ENCODE data around the gene TSPAN4. TPM values are rescaled to one million over a fixed set of nuclear protein-coding genes. Genes with fewer than 3 reads are reported as not detected.

Gene TSPAN4
- total RNA-seq: 100 to 1,000 TPM in 1 of 2 donors, 10 to 100 TPM in 1; 27.2 to 151 TPM
- polyA plus RNA-seq (ENCODE audit: insufficient read length in 2 of 2): 10 to 100 TPM; 57.4 to 99.8 TPM
- long read RNA-seq, donor 1, transcript TSPAN4-203 (9 exons, 1,423 nt): major isoform, 10 of 87 reads
- long read RNA-seq, donor 1, partial matches to known transcripts: 58 of 87 reads
- long read RNA-seq, donor 1, other reads (novel, unspliced or antisense): 10 of 87 reads
- long read RNA-seq, donor 2, partial matches to known transcripts: 0 of 2 reads
- long read RNA-seq, donor 2, other reads (novel, unspliced or antisense): 0 of 2 reads
- long read RNA-seq, donor 3, partial matches to known transcripts: 15 of 18 reads
- long read RNA-seq, donor 3, other reads (novel, unspliced or antisense): 0 of 18 reads
- long read RNA-seq, donor 4, transcript TSPAN4-205 (9 exons, 1,426 nt): minor isoform, 7 of 47 reads
- long read RNA-seq, donor 4, transcript TSPAN4-203 (9 exons, 1,423 nt): major isoform, 15 of 47 reads
- long read RNA-seq, donor 4, partial matches to known transcripts: 14 of 47 reads
- long read RNA-seq, donor 4, other reads (novel, unspliced or antisense): 6 of 47 reads

DNA sequence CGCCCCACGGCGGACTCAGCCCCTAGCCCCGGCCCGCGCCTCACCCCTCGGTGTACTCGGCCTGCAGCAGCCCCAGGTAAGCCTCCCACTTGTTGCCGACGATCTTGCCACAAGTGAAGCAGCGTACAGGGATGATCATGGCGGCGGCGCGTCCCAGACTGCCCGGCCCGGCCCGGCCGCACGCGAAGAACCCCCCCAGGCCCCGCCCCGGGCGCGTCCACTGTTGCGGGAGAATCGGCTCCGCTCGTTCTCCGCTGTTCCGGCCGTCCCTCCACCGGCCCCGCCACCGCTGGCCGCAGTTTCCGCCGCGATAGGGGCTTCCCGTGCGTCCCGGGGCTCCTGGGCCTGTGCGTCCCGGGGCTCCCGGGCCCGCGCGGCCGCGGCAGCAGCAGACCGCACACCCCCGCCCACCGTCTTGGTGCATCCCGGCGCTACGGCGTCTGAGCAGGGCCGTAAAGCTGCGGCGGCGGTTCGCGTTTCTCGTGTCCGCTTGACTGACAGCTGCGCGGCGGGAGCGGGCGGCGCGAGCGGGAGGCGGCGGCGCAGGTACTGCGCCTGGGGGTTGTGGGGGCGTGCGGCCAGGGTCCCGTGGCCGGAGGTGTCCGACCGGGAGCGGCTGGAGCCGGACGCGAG is at the start of gene TSPAN4, which contains the start of gene POLR2L:
Gene TSPAN4 (plus strand): TSS at position 483 of the 633 bp plus-strand sequence. CDS start 7,453 bp downstream, outside the sequence.
Gene POLR2L (minus strand): TSS at position 160 of the 633 bp plus-strand sequence. CDS start 21 bp downstream, at position 139.
- peaks cover 2% of the 10 kb centered on the region for H3K27me3 ChIP-seq (ENCODE audit: control insufficient read depth, insufficient read depth, low read length)
- H3K4me1 ChIP-seq (ENCODE audit: control insufficient read depth, insufficient read depth, low read length): peaks cover 62% of the 10 kb centered on the region
- peak within 1 kb of the TSS; percentile 88 for H3K27ac ChIP-seq (ENCODE audit: low read depth, low read length)
- H3K4me3 ChIP-seq (ENCODE audit: low read depth, low read length): peak within 1 kb of the TSS; percentile 85
- peaks cover 40% of the 10 kb centered on the region for H3K36me3 ChIP-seq (ENCODE audit: control insufficient read depth, insufficient read depth, low read length)
- H3K9me3 ChIP-seq (ENCODE audit: control insufficient read depth, insufficient read depth, low read length): no peaks in the 10 kb centered on the region
- WGBS (ENCODE audit: insufficient coverage): under 1% methylated on average over 87 of the region's 87 CpGs
- DNase-seq (ENCODE audit: low read depth in 4 of 6, low spot score in 6 of 6): peak; percentile 66 to 95 (median 78)

- peaks cover 67% of the 10 kb centered on the region for H3K4me1 ChIP-seq (ENCODE audit: control insufficient read depth, insufficient read depth, low read length)
- no peak overlapping the region for H3K4me3 ChIP-seq (ENCODE audit: low read depth, low read length)
- 95% methylated on average over 11 of the region's 13 CpGs for WGBS (ENCODE audit: insufficient coverage)
- DNase-seq (ENCODE audit: low read depth in 4 of 6, low spot score in 6 of 6): no peak
- H3K27me3 ChIP-seq (ENCODE audit: control insufficient read depth, insufficient read depth, low read length): peaks cover 3% of the 10 kb centered on the region
- peaks cover 67% of the 10 kb centered on the region for H3K36me3 ChIP-seq (ENCODE audit: control insufficient read depth, insufficient read depth, low read length)
- no peaks in the 10 kb centered on the region for H3K9me3 ChIP-seq (ENCODE audit: control insufficient read depth, insufficient read depth, low read length)
- no peak overlapping the region for H3K27ac ChIP-seq (ENCODE audit: low read depth, low read length)
Observed at GRCh38 chr11:792873-793272, 49.8 kb upstream of the TSPAN4 start.

DNA sequence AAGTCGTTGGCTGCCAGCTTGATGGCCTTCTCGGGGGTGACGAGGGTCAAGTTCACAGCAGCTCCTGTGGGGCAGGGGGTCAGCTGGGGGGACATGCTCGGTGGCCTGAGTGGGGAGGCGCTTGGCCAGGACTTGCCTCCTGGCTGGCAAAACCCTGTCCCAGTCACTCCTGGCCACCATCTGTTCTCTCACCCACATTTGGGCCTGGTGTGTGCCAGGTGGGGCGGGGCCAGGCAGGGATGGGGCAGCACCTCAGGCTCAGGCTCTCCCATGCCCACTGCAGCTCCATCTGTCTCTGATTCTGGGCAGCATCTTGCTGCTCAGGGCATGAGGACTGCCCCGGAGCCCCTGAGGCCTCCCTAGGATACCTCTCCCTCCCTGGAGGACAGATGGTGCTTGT is 49.1 kb upstream of the TSPAN4 start:
- H3K4me1 ChIP-seq (ENCODE audit: control insufficient read depth, insufficient read depth, low read length): peaks cover 64% of the 10 kb centered on the region
- H3K27ac ChIP-seq (ENCODE audit: low read depth, low read length): no peak overlapping the region
- WGBS (ENCODE audit: insufficient coverage): 77% methylated on average over 4 of the region's 7 CpGs

GRCh38 chr11:794013-794765 is 48.5 kb upstream of the TSPAN4 start:
- Histone ChIP-seq H3K4me1 (ENCODE audit: control insufficient read depth, insufficient read depth, low read length) (peaks cover 61% of the 10 kb centered on the region), H3K4me3 (ENCODE audit: low read depth, low read length) (no peak overlapping the region), H3K27ac (ENCODE audit: low read depth, low read length) (no peak overlapping the region), H3K9me3 (ENCODE audit: control insufficient read depth, insufficient read depth, low read length) (no peaks in the 10 kb centered on the region), H3K36me3 (ENCODE audit: control insufficient read depth, insufficient read depth, low read length) (peaks cover 60% of the 10 kb centered on the region), H3K27me3 (ENCODE audit: control insufficient read depth, insufficient read depth, low read length) (peaks cover 3% of the 10 kb centered on the region)
- DNase-seq (ENCODE audit: low read depth in 4 of 6, low spot score in 6 of 6): no peak
- 91% methylated on average over 27 of the region's 31 CpGs for WGBS (ENCODE audit: insufficient coverage)

More for the DNA sequence above, 49.1 kb upstream of the TSPAN4 start:
- Histone ChIP-seq H3K4me3 (ENCODE audit: low read depth, low read length) (no peak overlapping the region), H3K9me3 (ENCODE audit: control insufficient read depth, insufficient read depth, low read length) (no peaks in the 10 kb centered on the region), H3K36me3 (ENCODE audit: control insufficient read depth, insufficient read depth, low read length) (peaks cover 61% of the 10 kb centered on the region), H3K27me3 (ENCODE audit: control insufficient read depth, insufficient read depth, low read length) (peaks cover 3% of the 10 kb centered on the region)
- no peak for DNase-seq (ENCODE audit: low read depth in 4 of 6, low spot score in 6 of 6)

DNA sequence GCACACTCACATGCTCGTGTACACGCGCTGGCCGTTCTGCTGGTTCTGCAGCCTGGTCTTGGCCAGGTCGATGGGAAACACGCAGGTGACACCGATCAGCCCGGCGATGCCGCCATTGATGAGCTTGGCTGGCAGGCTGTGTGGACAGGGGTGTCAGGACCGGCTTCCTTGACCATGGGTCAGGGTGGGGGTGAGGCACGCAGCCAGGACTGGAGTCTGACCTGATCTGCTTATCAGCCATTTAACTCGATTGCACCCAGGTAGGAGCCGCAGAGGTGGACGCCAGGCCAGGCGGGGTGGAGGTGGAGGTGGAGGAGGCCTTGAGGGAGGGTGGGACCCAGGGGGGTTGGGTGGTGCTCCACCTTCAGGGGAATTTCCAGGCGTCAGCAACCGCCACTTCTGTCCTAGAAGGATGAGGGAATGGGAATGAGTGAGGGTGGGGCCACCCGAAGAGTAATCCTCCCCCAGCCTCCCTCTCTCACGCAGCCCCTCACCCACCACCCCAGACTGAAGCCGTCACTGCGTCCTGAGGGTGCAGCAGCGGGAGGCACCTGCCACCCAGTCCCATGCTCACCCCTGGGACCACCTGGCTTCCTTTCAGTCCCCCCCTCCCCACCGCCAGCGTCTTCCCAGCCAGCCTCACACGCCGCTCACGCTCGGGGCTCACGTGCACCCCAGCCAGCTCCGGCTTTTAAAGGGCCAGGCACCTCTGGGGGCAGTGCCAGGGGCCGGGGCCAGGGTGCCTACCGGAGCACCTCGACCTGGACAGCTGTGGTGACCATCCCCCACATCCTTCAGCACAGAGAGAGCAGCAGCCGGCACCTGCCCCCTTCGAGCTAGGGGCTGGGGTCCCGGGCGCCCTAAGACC is 47.7 kb upstream of the TSPAN4 start:
- no peaks in the 10 kb centered on the region for H3K27me3 ChIP-seq (ENCODE audit: control insufficient read depth, insufficient read depth, low read length)
- peak overlapping the region; percentile 71 for H3K27ac ChIP-seq (ENCODE audit: low read depth, low read length)
- WGBS (ENCODE audit: insufficient coverage): 76% methylated on average over 25 of the region's 38 CpGs
- peaks cover 54% of the 10 kb centered on the region for H3K4me1 ChIP-seq (ENCODE audit: control insufficient read depth, insufficient read depth, low read length)
- no peak overlapping the region for H3K4me3 ChIP-seq (ENCODE audit: low read depth, low read length)
- DNase-seq (ENCODE audit: low read depth in 4 of 6, low spot score in 6 of 6): no peak
- H3K36me3 ChIP-seq (ENCODE audit: control insufficient read depth, insufficient read depth, low read length): peaks cover 66% of the 10 kb centered on the region
- H3K9me3 ChIP-seq (ENCODE audit: control insufficient read depth, insufficient read depth, low read length): no peaks in the 10 kb centered on the region

DNA sequence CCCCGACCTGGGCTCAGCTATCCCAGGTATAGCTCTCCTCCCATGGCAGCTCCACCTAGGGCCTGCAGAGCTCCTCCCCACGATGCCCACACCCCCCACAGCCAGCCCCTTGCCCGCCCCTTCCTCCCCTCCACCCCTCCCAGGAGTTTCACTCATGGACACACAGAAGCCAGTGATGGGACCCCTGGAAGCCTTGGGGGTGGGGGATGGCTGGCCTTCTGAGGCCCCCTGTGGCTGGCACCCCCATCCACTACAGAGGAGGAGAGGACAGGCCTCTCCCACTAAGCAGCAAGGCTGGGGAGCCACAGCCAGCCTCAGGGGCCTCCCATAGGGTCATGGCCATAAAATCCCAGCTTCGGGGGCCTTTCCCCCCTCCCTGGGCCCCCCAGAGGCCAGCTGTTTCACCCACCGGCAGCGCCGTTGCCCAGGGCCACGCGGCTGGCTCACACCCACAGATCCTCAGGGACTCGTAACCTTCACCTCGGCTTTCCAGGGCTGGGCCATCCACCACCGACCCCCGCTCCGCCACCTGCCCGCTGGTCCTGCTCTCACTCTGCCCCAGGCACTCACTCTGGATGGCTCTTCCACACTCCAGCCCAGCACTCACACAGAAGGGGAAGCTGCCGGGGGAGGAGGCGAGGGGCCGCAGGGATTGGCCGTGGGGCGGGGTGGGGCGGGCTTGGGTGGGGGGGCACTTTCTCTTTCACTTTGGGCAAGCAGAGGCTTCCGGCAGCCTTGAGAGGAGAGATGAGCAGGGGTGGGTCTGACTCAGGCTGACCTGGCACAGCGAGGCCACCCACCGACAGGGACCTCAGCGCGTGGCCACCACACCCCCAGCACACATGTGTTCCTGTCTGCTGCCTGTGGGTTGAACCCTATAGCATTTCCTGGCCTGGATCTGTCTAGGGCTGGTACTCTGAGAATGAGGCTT is 46.8 kb upstream of the TSPAN4 start:
- no peaks in the 10 kb centered on the region for H3K27me3 ChIP-seq (ENCODE audit: control insufficient read depth, insufficient read depth, low read length)
- peaks cover 45% of the 10 kb centered on the region for H3K4me1 ChIP-seq (ENCODE audit: control insufficient read depth, insufficient read depth, low read length)
- peak overlapping the region; percentile 86 for H3K4me3 ChIP-seq (ENCODE audit: low read depth, low read length)
- 13% methylated on average over 14 of the region's 26 CpGs for WGBS (ENCODE audit: insufficient coverage)
- peak overlapping the region; percentile 96 for H3K27ac ChIP-seq (ENCODE audit: low read depth, low read length)
- DNase-seq (ENCODE audit: low read depth in 4 of 6, low spot score in 6 of 6): peak in 2 of 6 donors; percentile 28 to 72
- H3K36me3 ChIP-seq (ENCODE audit: control insufficient read depth, insufficient read depth, low read length): peaks cover 71% of the 10 kb centered on the region
- H3K9me3 ChIP-seq (ENCODE audit: control insufficient read depth, insufficient read depth, low read length): no peaks in the 10 kb centered on the region

DNA sequence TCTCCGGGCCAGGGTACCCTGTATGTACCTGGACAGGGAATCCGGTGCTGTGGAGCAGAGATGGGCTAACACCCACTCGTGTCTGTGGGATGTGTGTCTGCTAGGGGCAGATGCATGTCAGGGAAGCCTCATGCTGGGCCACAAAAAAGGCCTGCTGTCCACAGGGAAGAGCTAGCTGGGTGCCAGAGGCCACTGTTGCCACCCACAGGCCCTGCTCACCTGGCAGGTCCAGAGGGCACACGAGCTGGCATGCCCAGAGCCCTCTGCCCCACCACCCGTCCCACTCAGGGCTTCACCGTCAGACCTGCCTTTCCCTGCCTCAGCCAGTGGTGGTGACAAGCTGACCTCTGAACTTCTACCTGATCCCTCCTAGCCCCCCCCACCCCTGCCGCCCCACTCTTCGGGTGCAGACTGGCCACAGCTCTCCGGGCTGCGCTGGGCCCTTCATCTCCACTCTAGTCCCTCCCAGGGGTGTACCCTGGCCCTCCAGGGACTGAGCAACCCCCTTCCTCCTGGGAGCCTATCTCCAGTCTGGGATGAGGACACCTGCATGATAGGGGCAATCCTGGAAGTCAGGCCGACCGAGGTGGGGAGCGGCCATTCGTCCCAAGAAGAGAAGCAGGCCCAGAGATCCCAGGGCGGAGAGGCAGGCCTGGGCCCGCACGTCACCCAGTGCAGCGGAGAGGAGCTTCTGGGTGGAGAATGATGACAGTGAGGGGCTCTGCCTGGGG is 45.9 kb upstream of the TSPAN4 start:
- Histone ChIP-seq H3K9me3 (ENCODE audit: control insufficient read depth, insufficient read depth, low read length) (no peaks in the 10 kb centered on the region), H3K4me3 (ENCODE audit: low read depth, low read length) (peak overlapping the region; percentile 86), H3K27ac (ENCODE audit: low read depth, low read length) (peak overlapping the region; percentile 96), H3K4me1 (ENCODE audit: control insufficient read depth, insufficient read depth, low read length) (peaks cover 44% of the 10 kb centered on the region), H3K36me3 (ENCODE audit: control insufficient read depth, insufficient read depth, low read length) (peaks cover 71% of the 10 kb centered on the region), H3K27me3 (ENCODE audit: control insufficient read depth, insufficient read depth, low read length) (no peaks in the 10 kb centered on the region)
- 21% methylated on average over 18 of the region's 18 CpGs for WGBS (ENCODE audit: insufficient coverage)
- DNase-seq (ENCODE audit: low read depth in 4 of 6, low spot score in 6 of 6): no peak

Measured in spinal cord (tissue), 10 donors.